HG03060 (cell line): ENCODE data around the gene MLLT3.

Experiments
- ATAC-seq: cut with Tn5 transposase; IDR thresholded peaks from one replicate; pipeline ENCODE4 v1.9.1; 2021; ENCODE audit warnings: low read depth, moderate number of reproducible peaks; ENCODE audit not compliant: unreplicated experiment

MLLT3 gene

DNA sequence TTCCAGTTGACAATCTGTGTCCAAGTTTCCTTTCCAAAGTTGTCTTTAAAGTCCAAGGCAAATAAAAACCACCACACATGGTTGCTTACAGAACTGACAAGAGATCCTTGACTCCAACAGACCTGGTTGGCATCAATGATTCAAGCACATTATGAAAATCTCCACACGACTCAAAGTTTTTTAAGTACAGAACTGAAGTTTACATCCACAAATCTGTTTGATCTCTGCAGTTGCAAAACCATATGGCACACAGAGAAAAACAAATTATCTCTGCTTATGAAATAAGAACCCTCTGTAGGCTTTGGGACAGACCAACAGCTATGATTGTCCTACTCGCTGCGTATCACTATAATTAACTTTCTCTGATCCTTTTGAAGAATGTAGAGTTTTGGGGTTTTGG, 60.8 kb downstream of the MLLT3 start:
- ATAC-seq, result no peak

DNA sequence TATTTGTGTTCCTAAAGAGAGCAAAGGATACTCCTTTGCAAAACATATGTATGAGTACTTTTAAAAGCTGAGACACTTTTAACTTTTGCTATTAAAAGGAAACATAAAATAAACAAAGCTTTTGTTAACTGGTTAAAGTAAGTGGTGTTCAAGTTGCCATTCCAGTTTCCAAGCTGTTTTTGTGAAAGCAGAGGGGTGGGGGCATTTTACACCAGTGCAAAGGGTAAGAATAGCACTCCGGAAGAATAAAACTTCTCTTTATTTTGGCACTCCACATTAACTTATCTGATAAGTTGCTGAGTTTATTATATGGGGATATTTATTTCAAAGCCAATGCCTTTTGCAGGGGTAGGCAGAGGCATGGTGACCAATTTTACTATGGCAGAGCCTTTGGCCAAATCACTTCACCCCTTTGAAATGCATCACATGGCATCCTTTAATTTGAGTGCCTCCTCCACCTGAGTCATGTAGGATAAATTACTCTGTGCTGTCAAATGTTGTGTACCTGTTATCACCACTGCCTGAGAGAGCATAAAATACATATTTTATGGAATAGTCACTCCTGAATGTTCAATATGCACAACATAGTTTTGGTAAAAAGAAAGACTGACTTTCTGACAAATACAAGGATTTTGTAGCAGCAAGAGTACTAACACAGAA, 62.9 kb downstream of the MLLT3 start:
- ATAC-seq, result no peak

DNA sequence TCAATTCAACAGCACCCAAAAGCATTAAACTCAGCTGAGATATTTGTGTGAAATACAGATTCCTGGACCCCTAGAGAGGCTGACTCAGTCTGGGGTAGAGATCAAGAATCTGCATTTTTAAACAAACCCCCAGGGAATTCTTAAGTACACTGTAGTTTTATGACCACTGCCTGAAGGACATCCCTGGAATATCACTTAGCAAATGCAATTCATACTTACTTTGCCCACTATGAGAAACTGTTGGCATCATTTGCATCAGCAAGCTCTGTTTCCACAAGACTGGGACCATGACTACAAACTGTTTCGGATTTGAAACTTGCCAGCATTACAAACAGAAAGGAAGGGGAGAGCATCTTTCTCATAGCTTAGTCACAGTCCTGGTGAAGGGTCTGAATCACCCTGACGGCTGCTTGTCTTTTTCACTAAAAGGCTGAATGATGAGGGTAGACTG, 63.7 kb downstream of the MLLT3 start:
- no peak for ATAC-seq

DNA sequence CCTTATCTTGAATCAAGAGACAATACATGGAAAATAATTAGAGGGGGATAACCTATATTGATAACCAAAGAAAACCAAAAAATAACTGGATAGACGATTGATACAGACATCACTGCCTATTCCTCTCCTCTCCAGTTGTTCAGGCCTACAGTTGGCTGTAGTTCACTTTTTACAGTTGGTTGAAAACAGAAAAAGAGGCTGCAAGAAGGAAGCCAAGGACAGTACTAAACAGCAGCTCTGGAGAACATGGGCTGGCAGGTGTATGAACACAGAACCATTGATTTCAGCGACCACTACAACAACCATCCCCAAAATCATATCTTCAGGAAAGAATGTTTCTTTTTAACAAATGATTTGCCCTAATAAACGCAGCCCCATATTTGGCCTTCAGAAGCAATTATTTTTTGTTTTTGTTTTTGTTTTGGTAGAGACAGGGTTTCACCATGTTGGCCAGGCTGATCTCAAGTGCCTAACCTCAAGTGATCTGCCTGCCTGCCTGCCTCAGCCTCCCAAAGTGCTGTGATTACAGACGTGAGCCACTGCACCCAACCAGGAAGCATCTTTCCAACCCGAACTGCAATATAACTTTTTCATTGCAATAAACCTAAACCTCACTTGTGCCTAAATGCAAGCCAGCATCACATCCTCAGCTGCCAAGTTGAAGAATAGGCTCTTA, 64.3 kb downstream of the MLLT3 start:
- no peak for ATAC-seq

DNA sequence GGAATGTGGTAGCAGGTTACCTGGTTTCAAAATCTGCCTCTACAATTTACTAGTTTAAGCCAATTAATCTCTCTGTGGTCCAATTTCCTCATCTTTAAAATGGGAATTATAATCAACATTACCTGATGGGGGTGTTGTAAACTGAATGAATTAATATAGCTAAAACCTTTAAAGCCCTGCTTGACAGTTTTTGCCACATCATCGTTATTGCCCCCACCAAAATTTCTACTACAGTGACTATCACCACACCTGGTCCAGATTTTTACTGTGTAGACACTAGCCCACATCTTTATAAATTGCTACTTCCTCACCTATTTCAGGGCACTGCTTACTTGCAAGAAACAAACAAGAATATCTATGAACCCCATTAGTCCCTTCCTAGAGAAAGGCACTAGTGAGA, 65.0 kb downstream of the MLLT3 start:
- no peak for ATAC-seq

DNA sequence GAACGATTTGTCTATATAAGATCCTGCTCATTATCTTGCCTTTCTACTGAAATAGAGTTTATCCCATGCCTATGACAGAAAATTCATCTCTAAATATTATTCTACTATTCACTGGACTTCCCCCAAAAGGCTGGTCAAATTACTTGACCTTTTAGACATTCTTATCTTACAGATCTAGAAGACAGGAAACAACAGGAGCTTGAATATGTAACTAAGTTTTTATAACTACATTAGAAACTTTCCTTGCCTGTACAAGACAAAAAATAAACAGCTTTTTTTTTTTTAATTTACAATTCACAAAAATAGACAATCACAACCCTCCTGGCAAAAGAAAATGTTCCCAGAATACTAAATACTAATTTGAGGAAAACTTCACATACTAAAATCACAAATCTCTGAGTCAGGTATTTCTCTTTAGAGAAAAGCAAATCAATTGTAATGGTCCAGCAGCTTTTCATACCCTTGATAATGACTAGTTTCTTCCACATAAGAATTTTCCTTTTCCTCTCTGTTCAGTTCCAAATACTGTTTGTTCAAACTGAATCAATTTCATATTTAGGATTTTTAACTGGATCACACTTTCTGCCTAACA, 68.6 kb downstream of the MLLT3 start:
- no peak for ATAC-seq

DNA sequence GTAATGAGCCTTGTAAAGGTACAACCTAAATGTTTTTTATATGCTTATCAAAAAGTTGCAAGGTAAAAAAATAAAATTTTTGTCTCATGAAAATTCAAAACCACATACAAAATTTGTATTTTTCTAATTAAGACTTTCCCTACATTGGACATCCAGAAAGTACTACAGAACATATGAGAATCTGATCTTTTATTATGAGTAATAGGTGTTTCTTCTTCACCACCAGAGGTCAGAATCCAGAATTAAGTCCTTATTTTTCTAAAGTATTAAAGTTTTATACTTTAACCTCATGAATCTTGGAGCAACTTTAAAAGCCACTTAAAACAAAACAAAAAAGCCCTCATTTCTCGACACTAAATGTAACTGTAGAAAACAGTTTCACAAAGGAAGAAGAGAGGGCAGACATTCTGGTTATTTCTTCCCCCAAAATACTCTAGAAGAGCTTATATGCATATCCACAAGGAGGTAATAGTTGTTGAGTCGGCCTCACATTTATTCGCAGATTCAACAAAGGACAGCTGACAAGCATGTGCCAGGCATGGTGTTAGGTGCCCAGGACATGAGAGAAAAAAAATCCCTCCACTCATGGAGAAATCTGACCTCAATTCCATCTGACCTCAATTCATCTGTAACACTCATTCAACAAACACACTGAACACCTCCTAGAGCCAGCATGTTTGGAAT, 69.3 kb downstream of the MLLT3 start:
- no peak for ATAC-seq

DNA sequence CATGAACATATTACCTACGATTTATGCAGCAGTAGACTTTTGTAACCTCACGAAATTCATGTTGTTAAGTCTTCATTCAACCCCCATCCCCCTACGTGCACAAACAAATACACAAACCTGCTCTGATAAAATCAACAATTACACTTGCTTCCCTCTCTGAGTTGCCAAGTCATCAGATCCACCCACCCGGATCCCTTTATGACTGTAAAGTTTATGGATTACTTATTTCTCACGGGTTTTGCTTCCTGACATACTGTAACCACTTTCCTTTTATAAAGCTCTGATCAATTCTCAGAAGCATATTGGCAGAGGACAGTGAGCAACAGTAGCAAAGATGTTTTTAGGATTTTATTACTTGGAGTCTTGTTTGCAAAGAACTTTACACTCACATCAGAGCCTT, 70.5 kb downstream of the MLLT3 start:
- ATAC-seq, result peak; percentile 66

DNA sequence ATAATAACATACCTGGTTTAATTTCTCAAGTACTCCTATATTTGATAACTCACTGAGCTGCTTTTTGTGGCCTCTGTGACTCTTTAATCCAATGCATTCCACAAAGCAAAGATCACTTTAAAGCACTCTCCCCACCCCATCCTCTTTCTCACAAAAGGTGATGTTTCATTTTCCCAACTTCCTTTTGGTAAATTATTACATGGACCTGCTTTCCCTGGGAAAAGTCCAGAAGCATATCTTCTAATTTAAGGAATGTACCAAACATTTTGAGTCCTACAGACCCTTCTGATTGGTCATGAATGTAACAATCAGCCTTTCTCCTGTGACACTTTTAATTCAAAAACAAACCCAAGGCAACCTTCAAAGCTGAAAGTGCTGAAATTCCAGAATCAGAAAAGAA, 71.1 kb downstream of the MLLT3 start:
- no peak for ATAC-seq

DNA sequence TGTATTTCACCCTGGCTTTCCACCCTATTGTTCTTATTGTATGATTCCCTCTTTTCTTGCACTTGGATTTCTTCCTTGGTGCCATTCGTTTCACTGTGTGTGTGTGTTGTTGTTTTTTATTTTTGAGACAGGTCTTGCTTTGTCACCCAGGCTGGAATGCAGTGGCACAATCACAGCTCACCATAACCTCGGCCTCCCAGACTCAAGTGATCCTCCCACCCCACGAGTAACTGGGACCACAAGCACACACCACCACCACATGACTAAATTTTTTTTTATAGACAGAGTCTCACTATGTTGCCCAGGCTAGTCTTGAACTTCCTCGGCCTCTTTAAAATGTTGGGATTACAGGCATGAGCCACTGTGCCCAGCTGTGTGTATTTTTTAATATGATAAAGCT, 72.0 kb downstream of the MLLT3 start:
- ATAC-seq, result no peak

DNA sequence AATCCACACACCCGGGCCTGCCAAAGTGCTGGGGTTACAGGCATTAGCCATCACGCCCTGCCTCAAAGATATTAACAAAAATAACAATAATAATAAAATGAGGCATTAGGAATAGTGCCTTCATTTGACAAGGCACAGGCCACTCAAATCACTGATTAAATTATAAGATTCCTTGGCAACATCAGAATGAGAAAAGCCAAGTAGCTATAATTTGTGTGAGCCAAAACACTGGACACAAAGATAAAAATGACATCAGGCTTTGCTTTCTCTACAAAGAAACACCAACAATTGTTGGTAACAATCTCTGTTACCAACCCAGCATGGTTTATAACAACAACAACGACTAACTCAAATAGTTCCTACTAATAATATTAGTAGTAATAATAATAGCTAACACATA, 73.2 kb downstream of the MLLT3 start:
- no peak for ATAC-seq

DNA sequence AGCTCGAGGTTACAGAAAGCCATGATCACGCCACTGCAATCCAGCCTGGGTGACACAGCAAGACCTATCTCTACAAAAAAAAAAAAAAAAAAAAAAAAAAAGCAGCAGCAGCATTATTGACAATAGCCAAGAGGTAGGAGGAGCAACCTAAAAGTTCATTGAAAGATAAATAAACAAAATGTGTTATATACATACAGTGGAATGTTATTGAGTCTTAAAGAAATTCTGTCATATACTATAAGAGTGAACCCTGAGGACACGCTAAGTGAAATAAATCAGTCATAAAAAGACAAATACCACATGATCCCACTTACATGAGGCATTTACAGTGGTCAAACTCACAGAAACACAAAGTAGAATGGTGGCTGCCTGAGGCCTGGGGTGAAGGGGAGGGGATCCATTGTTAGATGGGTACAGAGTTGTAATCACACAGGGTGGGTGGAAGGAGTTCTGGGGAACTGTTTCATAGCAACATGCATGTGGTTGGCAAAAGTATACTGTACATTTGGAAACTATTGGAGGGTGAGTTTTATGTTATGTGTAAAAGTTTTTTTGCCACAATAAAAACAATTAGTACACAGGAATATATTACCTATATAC, 77.2 kb downstream of the MLLT3 start:
- ATAC-seq, result no peak

DNA sequence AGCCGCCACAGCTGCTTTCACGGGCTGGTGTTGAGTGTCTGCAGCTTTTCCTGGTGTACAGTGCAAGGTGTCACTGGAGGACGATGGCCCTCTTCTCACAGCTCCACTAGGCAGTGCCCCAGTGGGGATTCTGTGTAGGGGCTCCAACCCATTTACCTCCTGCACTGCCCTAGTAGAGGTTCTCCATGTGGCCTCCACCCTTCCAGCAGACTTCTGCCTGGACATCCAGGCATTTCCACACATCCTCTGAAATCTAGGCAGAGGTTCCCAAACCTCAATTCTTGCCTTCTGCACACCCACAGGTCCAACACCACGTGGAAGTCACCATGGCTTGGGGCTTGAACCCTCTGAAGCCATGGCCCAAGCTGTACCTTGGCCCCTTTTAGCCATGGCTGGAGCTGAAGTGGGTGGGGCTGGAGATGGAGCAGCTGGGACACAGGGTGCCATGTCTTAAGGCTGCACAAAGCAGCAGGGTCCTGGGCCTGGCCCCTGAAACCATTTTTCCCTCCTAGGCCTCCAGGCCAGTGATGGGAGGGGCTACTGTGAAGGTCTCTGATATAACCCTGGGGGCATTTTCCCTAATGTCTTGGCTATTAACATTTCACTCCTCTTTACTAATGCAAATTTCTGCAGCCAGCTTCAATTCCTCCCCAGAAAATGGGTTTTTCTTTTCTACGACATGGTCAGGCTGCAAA, 82.0 kb downstream of the MLLT3 start:
- ATAC-seq, result no peak

DNA sequence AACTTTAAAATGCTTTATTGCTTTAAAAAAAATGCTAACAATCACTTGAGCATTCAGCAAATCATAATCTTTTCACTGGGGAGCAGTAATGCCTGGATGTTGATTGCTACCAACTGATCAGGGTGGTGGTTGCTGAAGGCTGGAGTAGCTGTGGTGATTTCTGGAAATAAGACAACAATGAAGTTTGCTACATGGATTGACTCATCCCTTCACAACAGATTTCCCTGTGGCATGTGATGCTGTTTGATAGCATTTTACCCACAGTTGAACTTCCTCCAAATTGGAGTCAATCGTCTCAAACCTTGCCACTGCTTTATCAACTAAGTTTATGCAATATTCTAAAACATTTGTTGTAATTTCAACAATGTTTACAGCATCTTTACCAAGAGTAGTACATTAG, 83.3 kb downstream of the MLLT3 start:
- no peak for ATAC-seq

DNA sequence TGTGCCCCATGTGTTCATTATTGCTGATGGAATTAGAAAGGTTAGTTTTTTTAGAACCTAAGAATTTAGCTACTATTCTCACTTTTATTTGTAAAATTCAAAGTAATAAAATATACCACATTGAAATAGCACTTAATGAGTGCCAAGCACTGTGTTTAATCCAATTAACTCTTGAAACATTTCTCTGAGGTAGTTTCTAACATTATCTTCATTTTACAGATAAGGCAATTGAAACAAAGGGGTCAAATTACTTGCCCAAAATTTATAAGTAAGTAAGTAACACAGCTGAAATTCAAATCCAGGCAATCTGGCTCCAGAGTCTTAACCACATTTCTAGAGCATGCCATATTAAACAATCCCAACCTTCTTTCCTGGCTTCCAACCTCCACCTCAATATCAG, 84.2 kb downstream of the MLLT3 start:
- no peak for ATAC-seq

DNA sequence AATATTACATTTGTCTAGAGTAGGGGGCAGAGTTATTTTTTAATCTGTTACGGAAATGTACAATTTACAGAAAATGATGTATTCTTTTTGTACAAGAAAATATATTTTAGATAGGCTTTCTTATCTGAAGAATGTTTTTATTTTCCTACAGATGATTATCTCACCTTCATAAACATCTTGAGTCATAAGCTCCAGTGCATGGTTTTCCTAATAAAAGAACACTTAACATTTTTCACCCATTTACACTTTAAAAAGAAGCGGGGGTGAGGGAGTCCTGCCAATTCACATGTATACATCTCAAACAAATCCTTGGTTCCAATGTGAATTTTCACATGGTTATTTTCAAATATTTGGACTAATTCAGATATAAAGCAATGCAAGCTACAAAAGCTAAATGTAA, 85.0 kb downstream of the MLLT3 start:
- ATAC-seq, result no peak

DNA sequence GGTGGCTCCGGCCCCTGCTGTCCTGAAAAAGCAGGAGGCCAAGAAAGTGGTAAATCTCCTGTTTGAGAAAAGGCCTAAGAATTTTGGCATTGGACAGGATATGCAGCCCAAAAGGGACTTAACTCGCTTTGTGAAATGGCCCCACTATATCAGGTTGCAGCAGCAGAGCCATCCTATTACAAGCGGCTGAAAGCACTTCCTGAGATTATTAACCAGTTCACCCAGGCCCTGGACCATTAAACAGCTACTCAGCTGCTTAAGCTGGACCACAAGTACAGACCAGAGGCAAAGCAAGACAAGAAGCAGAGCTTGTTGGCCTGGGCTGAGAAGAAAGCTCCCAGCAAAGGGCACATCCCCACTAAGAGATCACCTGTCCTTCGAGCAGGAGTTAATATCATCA, 89.7 kb downstream of the MLLT3 start:
- no peak for ATAC-seq

DNA sequence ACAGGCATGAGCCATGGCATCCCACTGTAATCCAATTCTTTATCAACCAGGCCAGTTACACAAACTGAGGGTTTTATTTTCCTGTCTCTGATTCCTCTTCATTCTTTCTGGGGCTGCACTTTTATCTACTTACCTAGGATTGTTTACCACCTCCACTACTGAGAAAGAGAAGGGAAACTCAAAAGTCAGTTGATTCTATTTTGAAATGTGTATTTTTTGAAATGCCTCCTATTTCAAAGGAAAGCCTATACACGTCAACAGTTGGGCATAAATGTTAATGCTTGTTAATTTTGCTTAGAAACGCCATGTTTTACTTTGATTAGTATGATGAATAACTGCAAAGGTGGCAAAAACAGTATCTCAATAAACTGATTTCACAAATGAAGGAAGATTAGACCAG, 92.5 kb downstream of the MLLT3 start:
- ATAC-seq, result no peak

DNA sequence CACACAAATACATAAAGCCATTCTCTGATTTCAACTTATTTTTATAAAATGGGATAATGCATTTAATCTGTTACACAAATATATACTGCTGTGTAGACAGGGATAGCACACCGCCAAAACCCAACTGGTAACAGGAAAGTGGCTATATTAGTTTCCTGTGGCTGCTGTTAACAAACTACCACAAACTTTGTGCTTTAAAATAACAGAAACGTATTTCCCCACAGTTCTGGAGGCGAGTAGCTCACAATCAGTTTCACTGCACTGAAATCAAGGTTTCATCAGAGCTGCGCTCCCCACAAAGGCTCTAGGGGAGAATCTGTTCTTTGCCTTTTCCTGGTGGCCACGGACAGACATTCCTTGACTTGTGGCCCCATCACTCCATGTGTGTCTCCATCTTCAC, 94.0 kb downstream of the MLLT3 start:
- no peak for ATAC-seq

DNA sequence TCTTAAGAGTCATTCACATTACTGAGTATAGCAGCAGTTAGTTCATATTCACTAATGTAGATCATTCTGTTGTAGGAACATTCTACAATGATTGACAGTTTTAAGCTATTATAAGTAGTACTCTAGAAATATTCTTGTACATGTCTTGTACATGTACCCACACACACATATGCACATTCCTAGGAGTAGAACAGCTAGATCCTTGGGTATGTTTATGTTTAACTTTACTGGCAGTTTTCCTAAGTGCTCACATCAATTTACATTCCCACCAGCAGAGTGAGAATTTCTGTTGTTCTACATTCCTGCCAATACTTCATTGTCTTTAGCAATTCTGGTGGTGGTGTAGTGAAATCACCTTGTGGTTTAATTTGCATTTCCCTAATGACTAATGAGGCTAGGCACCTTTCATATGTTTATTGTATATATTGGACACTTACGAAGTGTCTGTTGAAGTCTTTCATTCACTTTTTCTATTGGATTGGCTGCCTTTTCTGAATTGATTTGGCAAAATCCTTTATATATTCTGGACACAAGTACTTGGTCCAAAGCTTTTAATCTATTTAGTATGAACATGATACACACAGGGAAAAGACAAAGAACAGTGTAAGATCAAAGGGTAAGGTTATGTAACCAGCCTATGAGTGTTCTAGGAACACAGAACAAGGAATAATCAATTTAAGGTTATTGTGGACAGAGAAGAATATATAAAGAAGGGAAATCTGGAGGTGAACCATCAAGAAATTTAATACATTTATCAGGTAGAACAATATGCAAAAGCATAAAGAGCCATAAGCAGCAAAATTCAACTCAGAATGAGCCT, 95.6 kb downstream of the MLLT3 start:
- ATAC-seq, result no peak
